Left lung (tissue), 10 donors: ENCODE results near the gene CALHM2. TPM values are rescaled to one million over a fixed set of nuclear protein-coding genes. Genes with fewer than 3 reads are reported as not detected.
A peak's percentile ranks its signal among the peaks of the same experiment; 100 is the strongest.

Experiments
- ATAC-seq: fragments of 200-7000 bp; cut with Tn5 transposase; one replicate; pipeline ENCODE4 v1.9.1; 2020; ENCODE audit warnings: moderate library complexity
- DNase-seq, 4 donors: peaks; one replicate each; pipeline ENCODE4 v3.0.0-alpha.2; 2013 to 2020
- H3K27ac ChIP-seq, 2 donors: fragments of 200-600 bp; sonication (generic) in 1 of 2; one replicate each; pipeline versions ENCODE4 v1.5.0 to v1.8.0; 2020 to 2021
- H3K27me3 ChIP-seq, 2 donors: fragments of 200-600 bp; sonication (generic) in 1 of 2; one replicate each; pipeline versions ENCODE4 v1.5.0 to v1.8.0; 2020 to 2021
- H3K36me3 ChIP-seq, 2 donors: fragments of 200-600 bp; sonication (generic) in 1 of 2; one replicate each; pipeline versions ENCODE4 v1.5.0 to v1.8.0; 2020 to 2021
- H3K4me1 ChIP-seq, 2 donors: fragments of 200-600 bp; one replicate each; pipeline ENCODE4 v1.8.0; 2021
- H3K4me3 ChIP-seq, 2 donors: fragments of 200-600 bp; sonication (generic) in 1 of 2; one replicate each; pipeline versions ENCODE4 v1.5.0 to v1.8.0; 2020 to 2021; ENCODE audit warnings: mild to moderate bottlenecking in 1 of 2
- H3K9me3 ChIP-seq, 2 donors: fragments of 200-600 bp; sonication (generic) in 1 of 2; one replicate each; pipeline versions ENCODE4 v1.5.0 to v1.8.0; 2020 to 2021
- CTCF ChIP-seq, 2 donors: fragments of 200-600 bp; sonication (generic) in 1 of 2; IDR thresholded peaks; one replicate each; pipeline versions ENCODE4 v1.5.0 to v1.8.0; 2021; ENCODE audit warnings: antibody characterized with exemption in 2 of 2
- intact Hi-C, 2 donors: fragments of 100-400 bp; cut with DNase I; formaldehyde crosslinking; loops; one replicate each; pipeline versions ENCODE4 v1.11.2 to v1.14.2; 2022
- polyA plus RNA-seq, 6 donors: library from polyadenylated mRNA; unstranded; fragments of 120-200 nt; gene quantifications; one replicate each; pipeline ENCODE4 v1.2.1, GENCODE V29; 2013; ENCODE audit not compliant: insufficient read length in 6 of 6
- total RNA-seq, 2 donors: library from RNA; stranded (reverse); fragmentation: NEBNext Ultra II Directional; extraction: Animal tissue kit (Norgen Biotek cat#: 25700); gene quantifications; one replicate each; pipeline ENCODE4 v1.2.1, GENCODE V29; 2021
- donor health status: DM: no; HTN: yes; CAD: no.
- donor health status: DM: no; HTN: no; CAD: no.

The CALHM2 gene
- total and polyA plus RNA-seq, 8 donors = 11.1 to 60.2 (median 17.9) TPM

- Histone ChIP-seq H3K4me3 (peak overlapping the region; percentile 71 to 95), H3K36me3 (peaks cover 0 to 40% of the 10 kb centered on the region in 2 donors), H3K27me3 (no peaks in the 10 kb centered on the region), H3K4me1 (peaks cover 18 to 56% of the 10 kb centered on the region in 2 donors), H3K27ac (no peak overlapping the region), H3K9me3 (no peaks in the 10 kb centered on the region)
- TF ChIP-seq CTCF (IDR thresholded peaks at IDR 0.05) = no peak
- intact Hi-C loops = no loop called here
- ATAC-seq = no peak
- no peak for DNase-seq
Observed at GRCh38 chr10:103397191-103397825, 54.9 kb downstream of the CALHM2 start.

GRCh38 chr10:103396789-103397087, 55.4 kb downstream of the CALHM2 start:
- intact Hi-C loops = no loop called here
- peaks cover 18 to 56% of the 10 kb centered on the region in 2 donors for H3K4me1 ChIP-seq
- peak overlapping the region in 1 of 2 donors; percentile 76 for H3K27ac ChIP-seq
- DNase-seq (no peak), ATAC-seq (no peak)
- peak overlapping the region; percentile 71 to 95 for H3K4me3 ChIP-seq
- peaks cover 0 to 40% of the 10 kb centered on the region in 2 donors for H3K36me3 ChIP-seq
- no peaks in the 10 kb centered on the region for H3K27me3 ChIP-seq
- H3K9me3 ChIP-seq = no peaks in the 10 kb centered on the region
- TF ChIP-seq CTCF (IDR thresholded peaks at IDR 0.05) = no peak

Other genes starting within 250 kb of the CALHM2 start
- under 1 TPM; 0.12 to 0.13 TPM for gene RPEL1, start 206.5 kb downstream of the CALHM2 start, total RNA-seq
- gene RPEL1, start 206.5 kb downstream of the CALHM2 start, polyA plus RNA-seq = under 1 TPM in 5 of 6 donors, not detected in 1; 0.10 to 0.25 (median 0.20) TPM
- under 1 TPM; 0.08 to 0.26 TPM for gene INA, start 175.2 kb downstream of the CALHM2 start, total RNA-seq
- gene INA, start 175.2 kb downstream of the CALHM2 start, polyA plus RNA-seq = under 1 TPM; 0.30 to 0.47 (median 0.39) TPM
- 1 to 10 TPM; 7.7 to 8.5 TPM for gene PCGF6, start 101.2 kb downstream of the CALHM2 start, total RNA-seq
- 10 to 100 TPM; 11.2 to 14.7 (median 13.7) TPM for gene PCGF6, start 101.2 kb downstream of the CALHM2 start, polyA plus RNA-seq
- 1 to 10 TPM; 3.7 to 5.1 TPM for gene TAF5, start 84.4 kb downstream of the CALHM2 start, total RNA-seq
- 1 to 10 TPM; 6.5 to 8.1 (median 7.5) TPM for gene TAF5, start 84.4 kb downstream of the CALHM2 start, polyA plus RNA-seq
- 100 to 1,000 TPM; 257 to 259 TPM for gene ATP5MK, start 55.9 kb downstream of the CALHM2 start, total RNA-seq
- 100 to 1,000 TPM; 145 to 175 (median 153) TPM for gene ATP5MK, start 55.9 kb downstream of the CALHM2 start, polyA plus RNA-seq
- 10 to 100 TPM; 20.1 to 35.4 TPM for gene PDCD11, start 55.7 kb downstream of the CALHM2 start, total RNA-seq
- gene PDCD11, start 55.7 kb downstream of the CALHM2 start, polyA plus RNA-seq = 10 to 100 TPM; 37.0 to 42.4 (median 39.3) TPM
- not detected for gene CALHM1, start 6.5 kb upstream of the CALHM2 start, total RNA-seq
- gene CALHM1, start 6.5 kb upstream of the CALHM2 start, polyA plus RNA-seq = under 1 TPM; 0.09 to 0.15 (median 0.13) TPM
- gene CALHM3, start 26.9 kb upstream of the CALHM2 start, total RNA-seq = under 1 TPM in 1 of 2 donors, not detected in 1; 0.16 TPM
- not detected for gene CALHM3, start 26.9 kb upstream of the CALHM2 start, polyA plus RNA-seq
- gene NEURL1, start 41.3 kb upstream of the CALHM2 start, total RNA-seq = under 1 TPM; 0.76 TPM
- 1 to 10 TPM; 1.3 to 2.1 (median 1.5) TPM for gene NEURL1, start 41.3 kb upstream of the CALHM2 start, polyA plus RNA-seq